HG02763 (cell line): Measurements from ENCODE around the gene TSPAN13.
A peak's percentile ranks its signal among the peaks of the same experiment; 100 is the strongest.

Experiments
- ATAC-seq: cut with Tn5 transposase; IDR thresholded peaks from one replicate; pipeline ENCODE4 v1.9.1; 2021; ENCODE audit warnings: mild to moderate bottlenecking, moderate library complexity; ENCODE audit not compliant: unreplicated experiment

Gene TSPAN13

GRCh38 chr7:16753102-16753931, at the start of gene TSPAN13:
TSPAN13 (plus strand) TSS chr7:16753755; CDS start chr7:16753968, 213 bp downstream.
- ATAC-seq: peak; percentile 77

GRCh38 chr7:16708511-16708910, 45.0 kb upstream of the TSPAN13 start:
- no peak for ATAC-seq

DNA sequence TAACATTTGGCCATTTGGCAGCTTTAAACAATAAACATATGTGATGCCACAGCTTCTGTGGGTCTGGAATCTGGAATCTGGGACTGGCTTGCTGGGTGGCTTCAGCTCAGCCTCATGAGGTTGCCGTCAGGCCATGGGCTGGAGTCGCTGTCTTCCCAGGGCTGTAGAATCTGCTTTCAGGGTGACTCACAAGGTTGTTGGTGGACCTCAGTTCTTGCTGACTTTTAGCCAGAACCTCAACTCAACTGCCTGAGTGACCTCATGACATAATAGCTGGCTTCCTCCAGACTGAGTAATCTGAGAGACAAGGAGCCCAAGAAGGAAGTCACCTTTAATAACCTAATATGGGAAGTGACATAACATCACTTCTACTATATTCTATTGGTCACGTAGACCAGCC, 44.6 kb upstream of the TSPAN13 start:
- no peak for ATAC-seq

DNA sequence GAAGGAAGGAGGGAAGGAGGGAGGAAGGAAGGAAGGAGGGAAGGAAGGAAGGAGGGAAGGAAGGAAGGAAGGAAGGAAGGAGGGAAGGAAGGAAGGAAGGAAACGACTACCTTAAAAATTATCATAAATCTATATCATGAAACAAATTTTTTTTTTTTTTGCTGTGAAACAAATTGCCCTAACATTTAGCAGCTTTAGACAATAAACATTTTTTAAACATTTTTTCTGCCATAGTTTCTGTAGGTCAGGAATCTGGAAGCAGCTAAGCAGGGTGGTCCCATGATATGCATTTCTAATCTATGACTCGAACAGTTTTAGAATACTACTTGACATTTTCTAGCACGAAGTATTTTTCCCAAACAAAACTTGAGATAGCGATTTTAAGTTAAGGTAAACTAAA, 42.9 kb upstream of the TSPAN13 start:
- ATAC-seq: no peak

DNA sequence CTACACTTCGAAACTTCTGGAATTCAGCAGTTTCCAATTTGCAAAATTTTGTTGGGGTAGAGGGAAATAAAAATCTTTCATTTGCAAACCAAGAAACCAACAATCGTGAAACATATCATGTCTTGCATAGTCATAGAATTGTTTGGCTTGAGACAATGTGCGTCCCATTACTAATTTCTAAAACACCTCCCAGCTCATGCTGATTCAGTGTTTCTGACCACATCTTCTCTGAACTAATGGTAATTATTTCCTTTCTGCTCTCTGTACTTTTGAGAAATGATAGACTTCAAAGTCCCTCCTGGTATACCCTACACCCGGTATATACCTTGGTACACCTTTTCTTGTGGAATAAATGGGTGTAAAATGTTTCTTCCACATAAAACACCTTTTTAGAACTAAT, 41.8 kb upstream of the TSPAN13 start:
- ATAC-seq: no peak

DNA sequence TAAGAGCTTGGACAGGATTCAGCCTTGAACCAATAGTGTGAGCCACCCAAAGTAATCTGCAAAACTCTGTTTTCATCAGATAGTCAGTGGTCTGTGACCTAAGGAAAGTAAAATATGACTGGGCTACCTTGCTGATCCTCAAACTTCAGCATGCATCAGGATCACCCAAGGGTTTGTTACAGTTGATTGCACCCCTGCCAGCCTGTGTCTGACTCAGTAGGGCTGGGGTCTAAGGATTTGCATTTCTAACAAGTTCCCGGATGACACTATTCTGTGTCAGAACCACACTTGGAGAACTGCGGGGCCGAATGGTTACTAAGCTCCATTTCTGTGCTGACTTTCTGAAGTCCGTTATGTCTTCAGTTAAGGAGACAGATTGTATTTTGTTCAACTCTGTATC, 40.6 kb upstream of the TSPAN13 start:
- no peak for ATAC-seq

GRCh38 chr7:16715928-16716327, 37.6 kb upstream of the TSPAN13 start:
- ATAC-seq: no peak

GRCh38 chr7:16718111-16718656, 35.4 kb upstream of the TSPAN13 start:
- no peak for ATAC-seq

DNA sequence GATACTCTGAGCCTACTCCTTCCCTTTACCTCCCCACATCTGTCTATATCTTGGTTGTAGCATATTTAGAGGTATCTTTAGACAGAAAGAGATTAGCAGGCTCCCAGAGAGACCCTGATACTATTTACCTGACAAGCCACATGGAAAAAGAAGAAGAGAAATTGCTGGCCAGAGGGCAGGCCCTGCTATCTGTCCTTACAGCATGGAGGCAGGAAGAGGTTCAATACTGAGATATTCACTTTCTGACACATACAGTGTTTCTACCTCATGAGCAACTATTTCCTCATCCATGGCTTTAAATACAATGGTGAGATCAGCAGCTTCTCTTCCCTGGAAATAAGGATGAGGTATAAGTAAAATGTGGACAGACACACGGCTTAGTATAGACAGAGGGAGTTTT, 33.9 kb upstream of the TSPAN13 start:
- no peak for ATAC-seq

- no peak for ATAC-seq
Observed at GRCh38 chr7:16721541-16721940, 32.0 kb upstream of the TSPAN13 start.

- ATAC-seq: no peak
Observed at GRCh38 chr7:16724344-16724743, 29.2 kb upstream of the TSPAN13 start.

DNA sequence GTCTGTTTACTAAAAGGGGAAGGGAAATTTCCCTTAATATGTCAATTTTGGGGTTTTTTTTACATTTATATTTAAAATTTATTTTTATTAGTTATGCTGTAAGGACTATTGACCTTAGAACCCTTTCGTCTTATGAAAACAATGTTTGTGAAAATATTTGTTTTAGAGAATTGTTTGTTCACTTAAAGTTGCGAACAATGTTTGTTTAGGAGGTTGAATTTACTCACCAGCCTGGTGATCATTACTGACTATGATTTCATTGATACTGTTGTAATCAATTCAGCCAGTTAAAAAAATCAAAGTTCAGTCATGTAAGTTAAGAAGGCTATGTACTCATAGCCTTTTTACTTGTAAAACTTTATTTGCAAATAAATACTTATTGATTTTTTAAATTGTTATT, 27.4 kb upstream of the TSPAN13 start:
- ATAC-seq: no peak

DNA sequence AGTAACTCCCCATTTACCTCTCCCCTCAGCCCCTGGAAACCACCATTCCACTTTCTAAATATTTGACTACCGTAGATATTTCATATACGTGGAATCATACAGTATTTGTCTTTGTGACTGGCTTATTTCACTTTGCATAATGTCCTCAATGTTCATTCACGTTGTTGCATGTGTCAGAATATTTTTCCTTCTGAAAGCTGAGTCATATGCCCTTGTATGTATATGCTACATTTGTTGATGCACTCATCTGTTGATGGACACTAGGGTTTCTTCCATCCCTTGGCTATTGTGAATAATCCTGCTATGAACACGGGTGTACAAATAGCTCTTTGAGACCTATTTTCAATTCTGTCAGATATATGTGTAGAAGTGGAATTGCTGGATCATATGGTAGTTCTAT, 25.8 kb upstream of the TSPAN13 start:
- ATAC-seq: no peak

DNA sequence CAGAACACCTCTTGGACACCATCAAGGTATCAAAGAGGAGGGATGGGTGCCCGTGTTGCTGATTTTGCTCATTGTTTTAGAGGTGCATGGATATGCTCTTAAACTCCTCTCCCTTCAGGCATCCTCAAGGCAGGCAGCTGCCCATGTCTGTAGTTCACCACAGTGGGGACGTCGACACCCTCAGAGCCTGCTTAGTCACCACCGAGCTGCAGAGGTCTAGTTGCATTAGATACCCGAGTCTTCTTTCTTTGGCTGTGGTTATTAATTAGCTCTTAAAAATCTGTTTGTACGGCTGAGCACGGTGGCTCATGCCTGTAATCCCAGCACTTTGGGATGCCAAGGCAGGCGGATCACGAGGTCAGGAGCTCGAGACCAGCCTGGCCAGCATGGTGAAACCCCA, 24.7 kb upstream of the TSPAN13 start:
- no peak for ATAC-seq

- ATAC-seq: no peak
Observed at GRCh38 chr7:16729541-16729940, 24.0 kb upstream of the TSPAN13 start.

- ATAC-seq: no peak
Observed at GRCh38 chr7:16730937-16731336, 22.6 kb upstream of the TSPAN13 start.

GRCh38 chr7:16732828-16733227, 20.7 kb upstream of the TSPAN13 start:
- no peak for ATAC-seq

- no peak for ATAC-seq
Observed at GRCh38 chr7:16734148-16734726, 19.3 kb upstream of the TSPAN13 start.

DNA sequence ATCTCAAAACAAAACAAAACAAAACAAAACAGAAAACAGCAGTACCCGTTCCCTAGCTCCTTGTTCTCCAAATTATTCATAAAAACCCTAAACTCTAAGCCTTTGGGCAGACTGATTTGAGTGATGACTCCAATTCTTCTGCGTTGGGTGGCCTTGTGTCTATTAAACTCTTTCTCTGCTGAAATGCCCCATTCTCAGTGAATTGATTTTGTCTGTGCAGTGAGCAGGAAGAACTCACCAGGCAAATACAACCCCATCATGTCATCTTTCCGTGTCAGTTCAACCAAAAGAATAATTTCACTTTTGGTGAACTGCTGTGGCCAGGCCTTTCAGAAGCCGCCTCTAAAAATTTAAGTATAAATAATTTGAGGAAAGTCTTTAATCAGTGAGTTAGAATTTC, 18.5 kb upstream of the TSPAN13 start:
- ATAC-seq: no peak

- ATAC-seq: no peak
Observed at GRCh38 chr7:16738011-16738688, 15.4 kb upstream of the TSPAN13 start.

DNA sequence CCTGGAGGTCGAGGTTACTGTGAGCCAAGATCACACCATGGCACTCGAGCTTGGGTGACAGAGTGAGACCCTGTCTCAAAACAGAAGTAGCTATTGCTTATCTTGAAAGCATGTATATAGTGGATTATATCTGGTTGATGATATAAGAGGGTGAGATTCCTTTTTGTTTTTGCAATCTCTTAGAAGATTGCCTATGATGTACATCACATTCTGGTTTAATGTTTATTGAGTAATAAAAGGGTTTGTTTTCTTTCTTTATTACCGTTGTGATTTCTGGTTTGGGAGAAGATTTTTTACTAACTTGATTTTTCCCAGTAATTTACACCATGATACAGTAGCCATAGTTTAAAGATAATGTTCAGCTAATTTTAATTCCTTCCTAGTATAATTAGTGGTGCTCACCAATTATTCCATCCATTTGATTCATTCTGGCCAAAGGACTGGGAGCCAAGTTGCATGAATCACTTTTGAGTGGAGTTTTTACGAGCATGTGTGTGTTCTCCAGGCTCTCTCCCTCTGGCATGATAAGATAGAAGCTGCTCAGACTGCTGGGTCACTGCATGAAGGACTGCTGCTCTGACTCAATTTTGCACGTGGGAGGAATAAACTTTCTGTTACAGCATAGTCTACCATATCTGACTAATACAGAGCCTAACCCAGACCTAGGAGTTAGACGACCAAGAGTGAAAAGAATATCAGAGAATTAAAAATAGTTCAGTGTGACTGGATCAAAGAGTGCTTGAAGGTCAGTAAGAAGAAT, 13.5 kb upstream of the TSPAN13 start:
- ATAC-seq: no peak
